ENCODE data around the gene CCDC190.

CCDC190 gene

GRCh38 chr1:162893612-162893908 lies 32.6 kb upstream of the CCDC190 start:
- no peaks in the 10 kb centered on the region for H3K27me3 ChIP-seq (ENCODE audit: low read length)
- H4K20me1 ChIP-seq (ENCODE audit: low read depth, low read length): no peaks in the 10 kb centered on the region
- no peaks in the 10 kb centered on the region for H3K9me2 ChIP-seq (replicated peaks; ENCODE audit: insufficient read depth, low read length)
- H3K79me2 ChIP-seq (ENCODE audit: insufficient read depth, low read length): no peaks in the 10 kb centered on the region
- H3K4me2 ChIP-seq (ENCODE audit: low read depth, low read length, poor library complexity, severe bottlenecking): no peak overlapping the region
- no peaks in the 10 kb centered on the region for H3K36me3 ChIP-seq (ENCODE audit: low read length)
- no peak overlapping the region for H3K27ac ChIP-seq (ENCODE audit: low read depth, low read length)
- H3K9ac ChIP-seq (ENCODE audit: low read length): no peak overlapping the region
- H3K9me3 ChIP-seq (ENCODE audit: insufficient read depth, low read length): no peaks in the 10 kb centered on the region
- H2AFZ ChIP-seq (ENCODE audit: low read depth, low read length, severe bottlenecking): no peak overlapping the region
- TF ChIP-seq EZH2phosphoT487 (conservative IDR thresholded peaks at IDR 0.05; ENCODE audit: low read length): no peak
- no peak for TF ChIP-seq CTCF (IDR thresholded peaks at IDR 0.05; ENCODE audit: insufficient read depth, low read length, poor library complexity, severe bottlenecking)
- H3F3A ChIP-seq (ENCODE audit: insufficient read depth): no peaks in the 10 kb centered on the region
- H3K4me3 ChIP-seq (ENCODE audit: insufficient read depth, low read length, poor library complexity, severe bottlenecking): no peak overlapping the region

- no peak for TF ChIP-seq EZH2phosphoT487 (conservative IDR thresholded peaks at IDR 0.05; ENCODE audit: low read length)
- TF ChIP-seq CTCF (IDR thresholded peaks at IDR 0.05; ENCODE audit: insufficient read depth, low read length, poor library complexity, severe bottlenecking): no peak
- Histone ChIP-seq H3K9ac (ENCODE audit: low read length) (no peak overlapping the region), H3K9me3 (ENCODE audit: insufficient read depth, low read length) (no peaks in the 10 kb centered on the region), H4K20me1 (ENCODE audit: low read depth, low read length) (no peaks in the 10 kb centered on the region), H3K4me2 (ENCODE audit: low read depth, low read length, poor library complexity, severe bottlenecking) (no peak overlapping the region), H3K36me3 (ENCODE audit: low read length) (no peaks in the 10 kb centered on the region), H3K79me2 (ENCODE audit: insufficient read depth, low read length) (no peaks in the 10 kb centered on the region), H3K4me3 (ENCODE audit: insufficient read depth, low read length, poor library complexity, severe bottlenecking) (no peak overlapping the region), H3K9me2 (replicated peaks; ENCODE audit: insufficient read depth, low read length) (no peaks in the 10 kb centered on the region), H3K27ac (ENCODE audit: low read depth, low read length) (no peak overlapping the region), H3K27me3 (ENCODE audit: low read length) (no peaks in the 10 kb centered on the region), H3F3A (ENCODE audit: insufficient read depth) (no peaks in the 10 kb centered on the region), H2AFZ (ENCODE audit: low read depth, low read length, severe bottlenecking) (no peak overlapping the region)
Measured at GRCh38 chr1:162892906-162893611, 32.1 kb upstream of the CCDC190 start.

- Histone ChIP-seq H3K9me2 (replicated peaks; ENCODE audit: insufficient read depth, low read length) (no peaks in the 10 kb centered on the region), H3K4me2 (ENCODE audit: low read depth, low read length, poor library complexity, severe bottlenecking) (no peak overlapping the region), H3K9ac (ENCODE audit: low read length) (no peak overlapping the region), H3K9me3 (ENCODE audit: insufficient read depth, low read length) (no peaks in the 10 kb centered on the region), H2AFZ (ENCODE audit: low read depth, low read length, severe bottlenecking) (no peak overlapping the region), H3K79me2 (ENCODE audit: insufficient read depth, low read length) (no peaks in the 10 kb centered on the region), H4K20me1 (ENCODE audit: low read depth, low read length) (no peaks in the 10 kb centered on the region), H3K36me3 (ENCODE audit: low read length) (no peaks in the 10 kb centered on the region), H3K27me3 (ENCODE audit: low read length) (no peaks in the 10 kb centered on the region), H3F3A (ENCODE audit: insufficient read depth) (no peaks in the 10 kb centered on the region), H3K27ac (ENCODE audit: low read depth, low read length) (no peak overlapping the region), H3K4me3 (ENCODE audit: insufficient read depth, low read length, poor library complexity, severe bottlenecking) (no peak overlapping the region)
- no peak for TF ChIP-seq EZH2phosphoT487 (conservative IDR thresholded peaks at IDR 0.05; ENCODE audit: low read length)
- TF ChIP-seq CTCF (IDR thresholded peaks at IDR 0.05; ENCODE audit: insufficient read depth, low read length, poor library complexity, severe bottlenecking): no peak
Measured at GRCh38 chr1:162889989-162890388, 29.0 kb upstream of the CCDC190 start.

Measured in SU-DHL-6 (cell line).